Muscle layer of colon (tissue), 2 donors: ENCODE results near the gene CASQ1.
A peak's percentile ranks its signal among the peaks of the same experiment; 100 is the strongest.

Experiments used
- H3K27ac ChIP-seq: one replicate; pipeline ENCODE4 v1.7.0; 2013; ENCODE audit warnings: low read depth, mild to moderate bottlenecking, low read length, moderate library complexity
- H3K27me3 ChIP-seq, 2 donors: one replicate each; pipeline ENCODE4 v1.7.0; 2013; ENCODE audit warnings: low read length in 2 of 2, mild to moderate bottlenecking in 2 of 2; ENCODE audit not compliant: insufficient read depth in 2 of 2, control insufficient read depth in 1 of 2
- H3K36me3 ChIP-seq: one replicate; pipeline ENCODE4 v1.7.0; 2013; ENCODE audit warnings: mild to moderate bottlenecking, low read length; ENCODE audit not compliant: insufficient read depth
- H3K4me1 ChIP-seq: one replicate; pipeline ENCODE4 v1.7.0; 2013; ENCODE audit warnings: mild to moderate bottlenecking, low read length; ENCODE audit not compliant: insufficient read depth
- H3K4me3 ChIP-seq, 2 donors: one replicate each; pipeline ENCODE4 v1.7.0; 2013; ENCODE audit warnings: low read length in 2 of 2, low read depth in 1 of 2, mild to moderate bottlenecking in 1 of 2, moderate library complexity in 1 of 2
- H3K9ac ChIP-seq: one replicate; pipeline ENCODE4 v1.7.0; 2013; ENCODE audit warnings: low read length
- H3K9me3 ChIP-seq: one replicate; pipeline ENCODE4 v1.7.0; 2013; ENCODE audit warnings: mild to moderate bottlenecking, low read length
- donor health status: abdominal sarcoma.
- donor health status: Adenocarcinoma of cecum.

Gene CASQ1

GRCh38 chr1:160189649-160190625, at the start of gene CASQ1:
Gene CASQ1 (plus strand): TSS chr1:160190575. CDS start chr1:160190752, 177 bp downstream.
- H3K27ac ChIP-seq = no peak within 1 kb of the TSS
- H3K27me3 ChIP-seq = no peaks in the 10 kb centered on the region
- no peaks in the 10 kb centered on the region for H3K36me3 ChIP-seq

GRCh38 chr1:160143695-160144094, 46.7 kb upstream of the CASQ1 start:
- no peaks in the 10 kb centered on the region for H3K9me3 ChIP-seq
- H3K9ac ChIP-seq = no peak overlapping the region
- no peak overlapping the region for H3K27ac ChIP-seq
- H3K4me1 ChIP-seq = no peaks in the 10 kb centered on the region
- no peak overlapping the region for H3K4me3 ChIP-seq
- H3K27me3 ChIP-seq = no peaks in the 10 kb centered on the region
- H3K36me3 ChIP-seq = peaks cover 29% of the 10 kb centered on the region

More at GRCh38 chr1:160189649-160190625, at the start of gene CASQ1:
- peaks cover 29% of the 10 kb centered on the region for H3K4me1 ChIP-seq
- peak within 1 kb of the TSS; percentile 2 to 13 for H3K4me3 ChIP-seq
- no peak within 1 kb of the TSS for H3K9ac ChIP-seq
- H3K9me3 ChIP-seq = no peaks in the 10 kb centered on the region

GRCh38 chr1:160144921-160145320, 45.5 kb upstream of the CASQ1 start:
- peaks cover 22% of the 10 kb centered on the region for H3K36me3 ChIP-seq
- H3K27ac ChIP-seq = no peak overlapping the region
- H3K4me1 ChIP-seq = no peaks in the 10 kb centered on the region
- no peaks in the 10 kb centered on the region for H3K9me3 ChIP-seq
- no peak overlapping the region for H3K9ac ChIP-seq
- H3K27me3 ChIP-seq = no peaks in the 10 kb centered on the region
- H3K4me3 ChIP-seq = no peak overlapping the region

- no peak overlapping the region for H3K27ac ChIP-seq
- H3K4me3 ChIP-seq = no peak overlapping the region
- no peaks in the 10 kb centered on the region for H3K27me3 ChIP-seq
- no peaks in the 10 kb centered on the region for H3K9me3 ChIP-seq
- peaks cover 11% of the 10 kb centered on the region for H3K36me3 ChIP-seq
- H3K9ac ChIP-seq = no peak overlapping the region
- H3K4me1 ChIP-seq = no peaks in the 10 kb centered on the region
Measured at GRCh38 chr1:160146107-160146506, 44.3 kb upstream of the CASQ1 start.

- H3K4me1 ChIP-seq = no peaks in the 10 kb centered on the region
- H3K27me3 ChIP-seq = no peaks in the 10 kb centered on the region
- H3K27ac ChIP-seq = no peak overlapping the region
- H3K4me3 ChIP-seq = no peak overlapping the region
- no peaks in the 10 kb centered on the region for H3K36me3 ChIP-seq
- H3K9me3 ChIP-seq = no peaks in the 10 kb centered on the region
- no peak overlapping the region for H3K9ac ChIP-seq
Measured at GRCh38 chr1:160148121-160148520, 42.3 kb upstream of the CASQ1 start.

- Histone ChIP-seq H3K9me3 (no peaks in the 10 kb centered on the region), H3K9ac (no peak overlapping the region), H3K27me3 (no peaks in the 10 kb centered on the region), H3K4me1 (no peaks in the 10 kb centered on the region), H3K4me3 (no peak overlapping the region), H3K36me3 (no peaks in the 10 kb centered on the region), H3K27ac (no peak overlapping the region)
Measured at GRCh38 chr1:160149233-160149632, 41.1 kb upstream of the CASQ1 start.

GRCh38 chr1:160149716-160150115, 40.7 kb upstream of the CASQ1 start:
- Histone ChIP-seq H3K36me3 (no peaks in the 10 kb centered on the region), H3K9me3 (no peaks in the 10 kb centered on the region), H3K27ac (no peak overlapping the region)

GRCh38 chr1:160151303-160151702, 39.1 kb upstream of the CASQ1 start, which contains the start of gene ATP1A4:
Gene ATP1A4 (plus strand): TSS chr1:160151603. CDS start chr1:160152041, 438 bp downstream.
- no peak within 1 kb of the TSS for H3K4me3 ChIP-seq
- H3K9ac ChIP-seq = no peak within 1 kb of the TSS
- no peaks in the 10 kb centered on the region for H3K36me3 ChIP-seq
- H3K27me3 ChIP-seq = no peaks in the 10 kb centered on the region
- no peak within 1 kb of the TSS for H3K27ac ChIP-seq
- no peaks in the 10 kb centered on the region for H3K9me3 ChIP-seq
- H3K4me1 ChIP-seq = no peaks in the 10 kb centered on the region

More at GRCh38 chr1:160149716-160150115, 40.7 kb upstream of the CASQ1 start:
- Histone ChIP-seq H3K4me1 (no peaks in the 10 kb centered on the region), H3K27me3 (no peaks in the 10 kb centered on the region), H3K4me3 (no peak overlapping the region), H3K9ac (no peak overlapping the region)

GRCh38 chr1:160154790-160155189, 35.6 kb upstream of the CASQ1 start:
- no peaks in the 10 kb centered on the region for H3K36me3 ChIP-seq
- no peak overlapping the region for H3K4me3 ChIP-seq

GRCh38 chr1:160156361-160156760, 34.0 kb upstream of the CASQ1 start:
- no peaks in the 10 kb centered on the region for H3K27me3 ChIP-seq
- H3K27ac ChIP-seq = no peak overlapping the region
- no peak overlapping the region for H3K4me3 ChIP-seq
- H3K9ac ChIP-seq = no peak overlapping the region
- no peaks in the 10 kb centered on the region for H3K36me3 ChIP-seq
- H3K4me1 ChIP-seq = no peaks in the 10 kb centered on the region
- H3K9me3 ChIP-seq = no peaks in the 10 kb centered on the region

More at GRCh38 chr1:160154790-160155189, 35.6 kb upstream of the CASQ1 start:
- Histone ChIP-seq H3K9ac (no peak overlapping the region), H3K27ac (no peak overlapping the region), H3K4me1 (no peaks in the 10 kb centered on the region), H3K9me3 (no peaks in the 10 kb centered on the region), H3K27me3 (no peaks in the 10 kb centered on the region)

GRCh38 chr1:160157174-160157573, 33.2 kb upstream of the CASQ1 start:
- H3K27ac ChIP-seq = no peak overlapping the region
- H3K36me3 ChIP-seq = no peaks in the 10 kb centered on the region
- H3K9ac ChIP-seq = no peak overlapping the region
- H3K27me3 ChIP-seq = no peaks in the 10 kb centered on the region
- no peaks in the 10 kb centered on the region for H3K9me3 ChIP-seq
- no peaks in the 10 kb centered on the region for H3K4me1 ChIP-seq
- H3K4me3 ChIP-seq = no peak overlapping the region
